ENCODE measurements around the gene TTC9C.
A peak's percentile ranks its signal among the peaks of the same experiment; 100 is the strongest.

- TF ChIP-seq CTCF (IDR thresholded peaks at IDR 0.05; ENCODE audit: extremely low read depth in 1 of 2, insufficient read depth in 1 of 2, low read depth in 1 of 2, low read length in 2 of 2) (no peak), MAX (IDR thresholded peaks at IDR 0.05; ENCODE audit: insufficient read depth, insufficient read length) (no peak), POLR2A (IDR thresholded peaks at IDR 0.05; ENCODE audit: low read depth, low read length) (peak; percentile 70), EZH2 (IDR thresholded peaks at IDR 0.05; ENCODE audit: borderline replicate concordance, low read depth, low read length, severe bottlenecking) (no peak), MYC (IDR thresholded peaks at IDR 0.05; ENCODE audit: low read depth, low read length) (no peak)
Observed at GRCh38 chr11:62728171-62728988, at the start of gene TTC9C.
